Measurements from ENCODE around the gene PNPO. TPM values are rescaled to one million over a fixed set of nuclear protein-coding genes. Genes with fewer than 3 reads are reported as not detected.

PNPO gene
- total and polyA plus RNA-seq, 4 donors: 22.4 to 26.7 (median 25.0) TPM

GRCh38 chr17:47992216-47992615, 50.8 kb downstream of the PNPO start:
- no peaks in the 10 kb centered on the region for H3K27me3 ChIP-seq (ENCODE audit: control insufficient read depth, insufficient read depth, low read length)
- no peaks in the 10 kb centered on the region for H3K36me3 ChIP-seq (ENCODE audit: control insufficient read depth, insufficient read depth, low read length)
- H3K9me3 ChIP-seq (ENCODE audit: control insufficient read depth, insufficient read depth, low read length): no peaks in the 10 kb centered on the region
- H3K27ac ChIP-seq (ENCODE audit: low read depth, low read length): no peak overlapping the region
- DNase-seq (ENCODE audit: low read depth in 4 of 6, low spot score in 6 of 6): no peak
- WGBS (ENCODE audit: insufficient coverage): 60% methylated on average over 1 of the region's 4 CpGs
- H3K4me1 ChIP-seq (ENCODE audit: control insufficient read depth, insufficient read depth, low read length): peaks cover 54% of the 10 kb centered on the region
- H3K4me3 ChIP-seq (ENCODE audit: low read depth, low read length): no peak overlapping the region

- Histone ChIP-seq H3K4me1 (ENCODE audit: control insufficient read depth, insufficient read depth, low read length) (peaks cover 54% of the 10 kb centered on the region), H3K27me3 (ENCODE audit: control insufficient read depth, insufficient read depth, low read length) (no peaks in the 10 kb centered on the region), H3K4me3 (ENCODE audit: low read depth, low read length) (no peak overlapping the region), H3K9me3 (ENCODE audit: control insufficient read depth, insufficient read depth, low read length) (no peaks in the 10 kb centered on the region), H3K27ac (ENCODE audit: low read depth, low read length) (no peak overlapping the region), H3K36me3 (ENCODE audit: control insufficient read depth, insufficient read depth, low read length) (no peaks in the 10 kb centered on the region)
- DNase-seq (ENCODE audit: low read depth in 4 of 6, low spot score in 6 of 6): peak in 1 of 6 donors; percentile 81
- WGBS (ENCODE audit: insufficient coverage): 47% methylated on average over 3 of the region's 9 CpGs
Measured at GRCh38 chr17:47993031-47993564, 51.7 kb downstream of the PNPO start.

- WGBS (ENCODE audit: insufficient coverage): 88% methylated on average over 3 of the region's 5 CpGs
- Histone ChIP-seq H3K27ac (ENCODE audit: low read depth, low read length) (no peak overlapping the region), H3K27me3 (ENCODE audit: control insufficient read depth, insufficient read depth, low read length) (no peaks in the 10 kb centered on the region), H3K4me1 (ENCODE audit: control insufficient read depth, insufficient read depth, low read length) (peaks cover 52% of the 10 kb centered on the region), H3K4me3 (ENCODE audit: low read depth, low read length) (no peak overlapping the region), H3K9me3 (ENCODE audit: control insufficient read depth, insufficient read depth, low read length) (no peaks in the 10 kb centered on the region), H3K36me3 (ENCODE audit: control insufficient read depth, insufficient read depth, low read length) (no peaks in the 10 kb centered on the region)
- DNase-seq (ENCODE audit: low read depth in 4 of 6, low spot score in 6 of 6): no peak
Measured at GRCh38 chr17:47993964-47994363, 52.6 kb downstream of the PNPO start.

GRCh38 chr17:47994724-47995123, 53.4 kb downstream of the PNPO start:
- WGBS (ENCODE audit: insufficient coverage): 44% methylated on average over 3 of the region's 4 CpGs
- H3K4me3 ChIP-seq (ENCODE audit: low read depth, low read length): no peak overlapping the region
- no peak overlapping the region for H3K27ac ChIP-seq (ENCODE audit: low read depth, low read length)
- DNase-seq (ENCODE audit: low read depth in 4 of 6, low spot score in 6 of 6): peak in 1 of 6 donors; percentile 58
- H3K27me3 ChIP-seq (ENCODE audit: control insufficient read depth, insufficient read depth, low read length): no peaks in the 10 kb centered on the region
- H3K36me3 ChIP-seq (ENCODE audit: control insufficient read depth, insufficient read depth, low read length): no peaks in the 10 kb centered on the region
- H3K9me3 ChIP-seq (ENCODE audit: control insufficient read depth, insufficient read depth, low read length): no peaks in the 10 kb centered on the region
- H3K4me1 ChIP-seq (ENCODE audit: control insufficient read depth, insufficient read depth, low read length): peaks cover 54% of the 10 kb centered on the region

GRCh38 chr17:47995241-47995935, 54.0 kb downstream of the PNPO start:
- DNase-seq (ENCODE audit: low read depth in 4 of 6, low spot score in 6 of 6): peak in 1 of 6 donors; percentile 18
- Histone ChIP-seq H3K27ac (ENCODE audit: low read depth, low read length) (no peak overlapping the region), H3K4me1 (ENCODE audit: control insufficient read depth, insufficient read depth, low read length) (peaks cover 59% of the 10 kb centered on the region), H3K9me3 (ENCODE audit: control insufficient read depth, insufficient read depth, low read length) (no peaks in the 10 kb centered on the region), H3K27me3 (ENCODE audit: control insufficient read depth, insufficient read depth, low read length) (no peaks in the 10 kb centered on the region), H3K36me3 (ENCODE audit: control insufficient read depth, insufficient read depth, low read length) (no peaks in the 10 kb centered on the region), H3K4me3 (ENCODE audit: low read depth, low read length) (no peak overlapping the region)
- 50% methylated on average over 13 of the region's 13 CpGs for WGBS (ENCODE audit: insufficient coverage)

GRCh38 chr17:47996201-47996600, 54.8 kb downstream of the PNPO start:
- DNase-seq (ENCODE audit: low read depth in 4 of 6, low spot score in 6 of 6): peak in 1 of 6 donors; percentile 37
- 63% methylated on average over 5 of the region's 9 CpGs for WGBS (ENCODE audit: insufficient coverage)
- Histone ChIP-seq H3K27ac (ENCODE audit: low read depth, low read length) (no peak overlapping the region), H3K4me1 (ENCODE audit: control insufficient read depth, insufficient read depth, low read length) (peaks cover 54% of the 10 kb centered on the region), H3K9me3 (ENCODE audit: control insufficient read depth, insufficient read depth, low read length) (no peaks in the 10 kb centered on the region), H3K36me3 (ENCODE audit: control insufficient read depth, insufficient read depth, low read length) (no peaks in the 10 kb centered on the region), H3K4me3 (ENCODE audit: low read depth, low read length) (no peak overlapping the region), H3K27me3 (ENCODE audit: control insufficient read depth, insufficient read depth, low read length) (no peaks in the 10 kb centered on the region)

GRCh38 chr17:47997586-47997985, 56.2 kb downstream of the PNPO start:
- Histone ChIP-seq H3K4me1 (ENCODE audit: control insufficient read depth, insufficient read depth, low read length) (peaks cover 56% of the 10 kb centered on the region), H3K36me3 (ENCODE audit: control insufficient read depth, insufficient read depth, low read length) (no peaks in the 10 kb centered on the region), H3K4me3 (ENCODE audit: low read depth, low read length) (no peak overlapping the region), H3K27ac (ENCODE audit: low read depth, low read length) (no peak overlapping the region), H3K27me3 (ENCODE audit: control insufficient read depth, insufficient read depth, low read length) (no peaks in the 10 kb centered on the region), H3K9me3 (ENCODE audit: control insufficient read depth, insufficient read depth, low read length) (no peaks in the 10 kb centered on the region)
- 100% methylated on average over 1 of the region's 7 CpGs for WGBS (ENCODE audit: insufficient coverage)
- DNase-seq (ENCODE audit: low read depth in 4 of 6, low spot score in 6 of 6): no peak

- Histone ChIP-seq H3K27me3 (ENCODE audit: control insufficient read depth, insufficient read depth, low read length) (no peaks in the 10 kb centered on the region), H3K4me3 (ENCODE audit: low read depth, low read length) (no peak overlapping the region), H3K27ac (ENCODE audit: low read depth, low read length) (no peak overlapping the region), H3K9me3 (ENCODE audit: control insufficient read depth, insufficient read depth, low read length) (no peaks in the 10 kb centered on the region), H3K36me3 (ENCODE audit: control insufficient read depth, insufficient read depth, low read length) (no peaks in the 10 kb centered on the region), H3K4me1 (ENCODE audit: control insufficient read depth, insufficient read depth, low read length) (peaks cover 60% of the 10 kb centered on the region)
- DNase-seq (ENCODE audit: low read depth in 4 of 6, low spot score in 6 of 6): no peak
- WGBS (ENCODE audit: insufficient coverage): 94% methylated on average over 3 of the region's 7 CpGs
Measured at GRCh38 chr17:47998044-47998443, 56.7 kb downstream of the PNPO start.

All from spinal cord (tissue), 10 donors.